ENCODE measurements around the gene CTNNBIP1. TPM values are rescaled to one million over a fixed set of nuclear protein-coding genes. Genes with fewer than 3 reads are reported as not detected.

The CTNNBIP1 gene
- total and polyA plus RNA-seq, 12 donors = 26.5 to 69.4 (median 37.3) TPM

DNA sequence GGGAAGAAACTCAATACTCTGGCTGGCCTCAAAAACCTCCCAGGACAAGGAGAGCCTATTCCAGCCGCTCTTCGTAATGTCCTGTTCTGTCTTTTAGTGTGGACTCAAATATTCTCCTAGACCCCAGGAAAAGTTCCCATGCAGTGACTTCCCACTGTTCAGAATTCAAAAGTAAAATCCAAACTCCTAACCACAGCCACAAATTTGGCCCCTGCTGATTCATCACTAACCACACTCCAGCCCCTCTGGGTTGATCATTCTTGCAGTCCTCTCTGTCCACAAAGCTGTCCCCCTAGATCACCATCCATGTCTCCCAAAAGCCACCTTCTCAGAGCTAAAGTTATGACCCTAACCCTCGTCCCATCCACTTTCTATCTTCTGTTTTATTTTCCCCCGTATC, 5.1 kb downstream of the CTNNBIP1 start:
- ATAC-seq = no peak
- H3K4me1 ChIP-seq = peaks cover 29 to 95% (median 64%) of the 10 kb centered on the region in 9 donors
- DNase-seq = no peak
- no peaks in the 10 kb centered on the region for H3K27me3 ChIP-seq
- 72 to 85% methylated on average over 4 of the region's 4 CpGs for WGBS, 2 donors
- no peak for TF ChIP-seq CTCF (IDR thresholded peaks at IDR 0.05)
- H3K4me3 ChIP-seq = no peak overlapping the region
- H3K36me3 ChIP-seq = peaks cover 0 to 4% (median 0%) of the 10 kb centered on the region in 9 donors
- H3K27ac ChIP-seq = peak overlapping the region in 6 of 10 donors; percentile 11 to 95 (median 62)
- H3K9me3 ChIP-seq = no peaks in the 10 kb centered on the region
- intact Hi-C loops (cut with DNase I) = no loop called here

DNA sequence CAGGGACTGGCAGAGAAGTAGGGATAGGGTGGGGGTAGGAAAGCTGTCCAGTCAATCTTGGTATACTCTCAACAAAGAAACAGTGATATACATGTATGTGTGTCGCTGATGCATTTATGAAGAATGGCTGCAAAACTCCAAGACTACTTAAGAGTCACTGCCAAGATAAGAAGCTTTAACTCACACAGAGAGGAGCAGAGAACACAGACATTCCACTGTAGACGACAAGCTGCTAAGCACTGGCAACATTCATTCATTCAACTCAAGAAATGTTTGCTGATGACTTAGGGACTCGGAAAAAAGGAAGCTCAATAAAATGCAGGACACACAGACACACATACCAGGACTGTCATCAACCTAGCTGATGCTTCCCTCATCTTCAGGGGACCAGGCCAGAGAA, 5.5 kb downstream of the CTNNBIP1 start:
- Histone ChIP-seq H3K27ac (peak overlapping the region in 7 of 10 donors; percentile 11 to 95 (median 91)), H3K27me3 (no peaks in the 10 kb centered on the region), H3K4me1 (peaks cover 29 to 98% (median 69%) of the 10 kb centered on the region in 9 donors), H3K36me3 (peaks cover 0 to 4% (median 0%) of the 10 kb centered on the region in 9 donors), H3K4me3 (no peak overlapping the region), H3K9me3 (no peaks in the 10 kb centered on the region)
- WGBS, 2 donors = 58 to 59% methylated on average over 3 of the region's 3 CpGs
- no peak for ATAC-seq
- intact Hi-C loops (cut with DNase I) = no loop called here
- DNase-seq = no peak
- TF ChIP-seq CTCF (IDR thresholded peaks at IDR 0.05) = no peak

DNA sequence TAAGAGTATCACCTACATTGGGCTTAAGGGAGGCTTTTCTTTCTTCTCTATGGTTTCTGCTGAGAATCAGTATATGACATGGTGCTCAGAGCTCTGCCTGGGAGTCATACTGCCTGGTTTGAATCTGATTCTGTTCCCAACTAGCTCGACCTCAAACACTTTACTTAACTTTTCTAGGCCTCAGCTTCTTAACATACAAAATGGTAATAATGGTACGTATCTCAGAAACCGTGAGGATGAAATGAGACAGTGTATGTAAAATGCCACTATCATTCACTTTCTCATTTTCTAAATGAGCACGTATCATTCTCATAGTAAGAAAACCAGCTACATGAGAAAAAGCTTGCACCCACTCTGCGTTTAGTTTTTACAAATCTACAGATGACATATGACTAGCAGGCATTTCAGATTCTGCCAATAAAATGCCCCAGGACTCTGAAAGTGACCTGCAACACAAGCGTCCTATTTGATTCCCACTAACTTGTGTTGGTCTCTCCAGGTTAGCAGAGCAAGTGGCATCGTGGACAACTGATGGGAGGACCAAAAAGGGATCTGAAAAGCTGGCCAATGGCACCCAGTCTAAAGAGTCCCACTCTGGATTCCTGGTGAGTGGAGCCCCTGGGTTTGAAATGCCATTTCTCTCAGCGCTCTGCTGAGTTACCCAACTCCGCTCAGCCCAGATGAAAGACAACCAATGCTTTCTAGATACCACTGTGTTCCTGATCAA, 6.1 kb downstream of the CTNNBIP1 start:
- H3K27ac ChIP-seq = peak overlapping the region in 9 of 10 donors; percentile 8 to 95 (median 91)
- no peak for ATAC-seq

DNA sequence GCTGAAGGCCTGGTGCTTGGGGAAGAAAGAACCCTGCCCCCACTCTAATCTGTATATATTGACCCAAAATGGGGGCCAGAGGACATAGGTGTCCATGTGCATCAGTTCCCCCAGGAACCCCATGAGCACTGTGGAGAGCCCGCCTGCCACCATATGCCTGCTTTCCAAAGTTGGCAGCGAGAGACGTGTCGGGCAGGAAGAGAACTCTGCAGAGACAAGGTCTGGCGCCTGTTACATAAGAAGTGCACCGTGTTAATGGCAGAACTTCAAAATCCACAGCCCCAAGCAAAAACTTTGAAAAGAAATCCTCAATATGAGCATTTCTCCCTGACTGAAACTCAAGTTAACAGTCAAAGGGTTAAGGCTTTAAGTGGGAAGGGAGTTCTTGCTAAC, 8.0 kb downstream of the CTNNBIP1 start:
- DNase-seq (no peak), ATAC-seq (peak in 4 of 8 donors; percentile 16 to 31 (median 22))
- WGBS, 2 donors = 26 to 43% methylated on average over 6 of the region's 6 CpGs
- TF ChIP-seq CTCF (IDR thresholded peaks at IDR 0.05) = no peak
- H3K27me3 ChIP-seq = no peaks in the 10 kb centered on the region
- H3K27ac ChIP-seq = peak overlapping the region; percentile 83 to 95 (median 91)
- intact Hi-C loops (cut with DNase I) = no loop called here
- no peaks in the 10 kb centered on the region for H3K9me3 ChIP-seq
- peak overlapping the region in 1 of 10 donors; percentile 50 for H3K4me3 ChIP-seq
- H3K36me3 ChIP-seq = peaks cover 0 to 4% (median 0%) of the 10 kb centered on the region in 9 donors
- peaks cover 27 to 80% (median 54%) of the 10 kb centered on the region in 9 donors for H3K4me1 ChIP-seq

More for the DNA sequence above, 6.1 kb downstream of the CTNNBIP1 start:
- DNase-seq = no peak
- TF ChIP-seq CTCF (IDR thresholded peaks at IDR 0.05) = no peak
- Histone ChIP-seq H3K9me3 (no peaks in the 10 kb centered on the region), H3K4me1 (peaks cover 28 to 92% (median 64%) of the 10 kb centered on the region in 9 donors), H3K4me3 (no peak overlapping the region), H3K36me3 (peaks cover 0 to 4% (median 0%) of the 10 kb centered on the region in 9 donors), H3K27me3 (no peaks in the 10 kb centered on the region)
- intact Hi-C loops (cut with DNase I) = no loop called here
- 82 to 86% methylated on average over 9 of the region's 9 CpGs for WGBS, 2 donors
